OCI-LY3 (cell line): ENCODE data around the gene TINAG.
"Not testable (repeated sequence)": the region's sequence is repeated elsewhere in the genome, so short reads cannot be mapped to it uniquely, and the experiment has no call there.

Experiments
- CTCF ChIP-seq: fragments of 200-600, 300-600 bp; sonication (generic); IDR thresholded peaks from 2 replicates; pipeline ENCODE4 v1.5.1; 2014; ENCODE audit warnings: antibody characterized with exemption, low read length, low read depth
- EZH2phosphoT487 ChIP-seq: fragments of 200-600 bp; shearing (Covaris generic); IDR thresholded peaks from 2 replicates; pipeline ENCODE4 v1.6.1; 2018; ENCODE audit warnings: antibody characterized with exemption, mixed run types, low read depth

DNA sequence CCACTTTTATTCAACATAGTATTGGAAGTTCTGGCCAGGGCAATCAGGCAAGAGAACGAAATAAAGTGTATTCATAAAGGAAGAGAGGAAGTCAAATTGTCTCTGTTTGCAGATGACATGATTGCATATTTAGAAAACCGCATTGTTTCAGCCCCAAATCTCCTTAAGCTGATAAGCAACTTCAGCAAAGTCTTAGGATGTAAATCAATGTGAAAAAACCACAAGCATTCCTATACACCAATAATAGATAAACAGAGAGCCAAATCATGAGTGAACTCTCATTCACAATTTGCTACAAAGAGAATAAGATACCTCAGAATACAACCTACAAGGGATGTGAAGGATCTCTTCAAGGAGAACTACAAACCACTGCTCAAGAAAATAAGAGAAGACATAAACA, 23.3 kb downstream of the TINAG start:
- TF ChIP-seq CTCF, EZH2phosphoT487: not testable (repeated sequence)
